Measurements from ENCODE around the gene KCNAB2.
A peak's percentile ranks its signal among the peaks of the same experiment; 100 is the strongest.

Gene KCNAB2

DNA sequence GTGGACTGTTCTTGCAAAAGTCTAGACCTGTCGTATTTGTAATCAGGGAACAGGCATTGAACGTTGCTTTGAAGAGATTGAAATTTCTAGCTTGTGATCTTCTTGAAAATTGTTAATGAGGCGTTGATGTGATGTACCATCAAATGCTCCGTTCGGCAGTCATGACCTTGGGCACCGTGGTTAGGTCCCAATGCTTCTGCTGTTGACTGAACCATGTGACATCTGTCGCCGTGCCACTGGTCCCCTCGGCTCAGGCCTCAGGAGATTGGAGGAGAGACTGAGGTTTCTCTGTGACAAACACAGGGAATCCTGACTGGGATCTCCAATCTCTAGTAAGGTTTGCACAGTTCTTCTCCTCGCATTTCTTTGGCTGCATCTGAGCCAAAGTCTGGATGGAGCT lies 18.1 kb upstream of the KCNAB2 start:
- H4K20me1 ChIP-seq (ENCODE audit: insufficient read depth, low read length), result peaks cover 54% of the 10 kb centered on the region

DNA sequence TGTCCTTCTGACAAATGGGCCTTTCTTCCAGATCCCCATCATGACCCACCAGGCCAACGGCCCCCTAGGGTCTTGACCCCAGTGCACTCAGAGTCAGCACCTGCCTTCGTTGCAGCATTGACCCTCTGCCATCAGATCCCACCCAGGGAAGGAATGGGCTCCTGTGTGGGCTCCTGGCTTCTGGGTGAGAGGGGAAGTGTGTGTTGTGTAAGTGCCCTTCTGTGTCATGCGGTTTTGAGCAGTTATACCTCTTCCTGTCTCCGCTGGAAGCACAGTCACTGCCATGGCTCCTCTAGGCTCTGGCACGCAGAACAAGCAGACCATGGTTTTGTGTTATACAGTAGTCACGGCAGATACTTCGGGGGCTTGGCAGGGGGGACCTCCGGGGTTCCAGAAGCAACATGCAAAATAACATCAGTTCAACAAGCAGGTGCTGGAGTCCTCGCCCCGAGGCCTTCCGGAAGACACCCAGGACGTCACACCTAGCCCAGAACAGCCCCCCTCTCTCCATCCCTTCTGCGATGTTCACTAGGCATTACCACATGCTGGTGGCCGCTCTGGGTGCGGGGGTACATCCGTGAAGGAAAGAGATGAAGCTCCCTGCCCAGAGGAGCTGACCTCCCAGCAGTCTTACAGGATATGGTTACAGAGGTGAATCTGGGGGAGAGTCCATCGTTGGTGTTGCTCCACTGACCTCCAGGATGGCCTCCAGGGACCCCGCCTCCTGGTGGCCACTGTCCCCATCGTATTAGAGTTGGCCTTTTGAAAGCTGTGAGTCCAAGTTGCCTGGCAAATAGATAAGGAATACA lies 17.4 kb upstream of the KCNAB2 start:
- peak overlapping the region; percentile 100 for H3K4me3 ChIP-seq (ENCODE audit: low read length)
- no peak overlapping the region for H2AFZ ChIP-seq (ENCODE audit: low read depth, low read length)
- peak overlapping the region; percentile 100 for H3K4me2 ChIP-seq (ENCODE audit: low read length)
- TF ChIP-seq EZH2phosphoT487 (IDR thresholded peaks at IDR 0.05; ENCODE audit: low read depth) (no peak), CTCF (IDR thresholded peaks at IDR 0.05; ENCODE audit: low read depth, low read length) (no peak)
- H3K27ac ChIP-seq (ENCODE audit: low read length), result peak overlapping the region; percentile 83
- peaks cover 38% of the 10 kb centered on the region for H3K4me1 ChIP-seq (ENCODE audit: low read length)
- H3K9me3 ChIP-seq (ENCODE audit: insufficient read depth, low read length), result no peaks in the 10 kb centered on the region
- peaks cover 78% of the 10 kb centered on the region for H3K79me2 ChIP-seq (ENCODE audit: low read length)
- no peaks in the 10 kb centered on the region for H3K27me3 ChIP-seq (ENCODE audit: low read depth, low read length)
- H3K9ac ChIP-seq (ENCODE audit: low read length), result peak overlapping the region; percentile 91
- H4K20me1 ChIP-seq (ENCODE audit: insufficient read depth, low read length), result peaks cover 61% of the 10 kb centered on the region
- peaks cover 39% of the 10 kb centered on the region for H3K36me3 ChIP-seq (replicated peaks; ENCODE audit: low read depth, low read length)

More for the DNA sequence above, 18.1 kb upstream of the KCNAB2 start:
- TF ChIP-seq EZH2phosphoT487 (IDR thresholded peaks at IDR 0.05; ENCODE audit: low read depth) (no peak), CTCF (IDR thresholded peaks at IDR 0.05; ENCODE audit: low read depth, low read length) (no peak)
- peaks cover 71% of the 10 kb centered on the region for H3K79me2 ChIP-seq (ENCODE audit: low read length)
- peaks cover 39% of the 10 kb centered on the region for H3K36me3 ChIP-seq (replicated peaks; ENCODE audit: low read depth, low read length)
- H3K27me3 ChIP-seq (ENCODE audit: low read depth, low read length), result no peaks in the 10 kb centered on the region
- peak overlapping the region; percentile 100 for H3K4me3 ChIP-seq (ENCODE audit: low read length)
- H3K9me3 ChIP-seq (ENCODE audit: insufficient read depth, low read length), result no peaks in the 10 kb centered on the region
- H3K4me2 ChIP-seq (ENCODE audit: low read length), result peak overlapping the region; percentile 100
- peak overlapping the region; percentile 91 for H3K9ac ChIP-seq (ENCODE audit: low read length)
- H3K27ac ChIP-seq (ENCODE audit: low read length), result peak overlapping the region; percentile 83
- no peak overlapping the region for H2AFZ ChIP-seq (ENCODE audit: low read depth, low read length)
- H3K4me1 ChIP-seq (ENCODE audit: low read length), result peaks cover 38% of the 10 kb centered on the region

DNA sequence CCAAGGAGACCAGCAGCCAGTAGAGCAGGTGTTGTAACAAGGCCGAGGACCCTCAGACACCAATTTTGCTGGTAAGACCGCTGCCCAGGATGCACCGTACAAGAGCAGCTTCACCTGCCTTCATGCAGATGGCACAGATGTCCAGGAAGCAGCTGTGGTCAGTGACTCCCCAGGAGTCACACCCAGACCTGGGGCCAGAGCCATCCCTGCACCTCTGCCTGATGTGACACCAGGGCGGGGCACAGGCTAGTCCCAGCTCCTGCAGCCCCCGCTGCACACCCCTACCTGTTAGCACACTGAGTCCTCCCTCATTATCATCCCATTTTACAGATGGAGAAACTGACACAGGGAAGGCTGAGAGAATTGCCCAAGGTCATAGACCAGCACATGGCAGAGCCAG lies 16.3 kb upstream of the KCNAB2 start:
- no peak overlapping the region for H3K27ac ChIP-seq (ENCODE audit: low read length)
- no peak overlapping the region for H2AFZ ChIP-seq (ENCODE audit: low read depth, low read length)
- H3K4me1 ChIP-seq (ENCODE audit: low read length), result peaks cover 31% of the 10 kb centered on the region
- H3K27me3 ChIP-seq (ENCODE audit: low read depth, low read length), result no peaks in the 10 kb centered on the region
- peaks cover 39% of the 10 kb centered on the region for H3K36me3 ChIP-seq (replicated peaks; ENCODE audit: low read depth, low read length)
- H3K9me3 ChIP-seq (ENCODE audit: insufficient read depth, low read length), result no peaks in the 10 kb centered on the region
- peaks cover 89% of the 10 kb centered on the region for H3K79me2 ChIP-seq (ENCODE audit: low read length)
- H3K9ac ChIP-seq (ENCODE audit: low read length), result no peak overlapping the region
- no peak overlapping the region for H3K4me3 ChIP-seq (ENCODE audit: low read length)
- no peak overlapping the region for H3K4me2 ChIP-seq (ENCODE audit: low read length)
- peaks cover 72% of the 10 kb centered on the region for H4K20me1 ChIP-seq (ENCODE audit: insufficient read depth, low read length)
- TF ChIP-seq EZH2phosphoT487 (IDR thresholded peaks at IDR 0.05; ENCODE audit: low read depth) (no peak), CTCF (IDR thresholded peaks at IDR 0.05; ENCODE audit: low read depth, low read length) (no peak)

GRCh38 chr1:6030132-6030531 lies 15.6 kb upstream of the KCNAB2 start:
- peaks cover 80% of the 10 kb centered on the region for H4K20me1 ChIP-seq (ENCODE audit: insufficient read depth, low read length)
- peaks cover 44% of the 10 kb centered on the region for H3K36me3 ChIP-seq (replicated peaks; ENCODE audit: low read depth, low read length)
- H3K79me2 ChIP-seq (ENCODE audit: low read length), result peaks cover 96% of the 10 kb centered on the region
- no peak overlapping the region for H2AFZ ChIP-seq (ENCODE audit: low read depth, low read length)
- H3K9me3 ChIP-seq (ENCODE audit: insufficient read depth, low read length), result no peaks in the 10 kb centered on the region
- H3K9ac ChIP-seq (ENCODE audit: low read length), result no peak overlapping the region
- no peak overlapping the region for H3K27ac ChIP-seq (ENCODE audit: low read length)
- no peak overlapping the region for H3K4me3 ChIP-seq (ENCODE audit: low read length)
- H3K4me2 ChIP-seq (ENCODE audit: low read length), result no peak overlapping the region
- H3K4me1 ChIP-seq (ENCODE audit: low read length), result peaks cover 23% of the 10 kb centered on the region
- TF ChIP-seq CTCF (IDR thresholded peaks at IDR 0.05; ENCODE audit: low read depth, low read length), result no peak
- no peak for TF ChIP-seq EZH2phosphoT487 (IDR thresholded peaks at IDR 0.05; ENCODE audit: low read depth)
- no peaks in the 10 kb centered on the region for H3K27me3 ChIP-seq (ENCODE audit: low read depth, low read length)

Data from OCI-LY3 (cell line).